GM18511 (cell line): ENCODE measurements around the gene SQOR.
"Not testable (repeated sequence)": the region's sequence is repeated elsewhere in the genome, so short reads cannot be mapped to it uniquely, and the experiment has no call there.

Experiments
- ATAC-seq: cut with Tn5 transposase; IDR thresholded peaks from one replicate; pipeline ENCODE4 v1.9.1; 2021; ENCODE audit warnings: mild to moderate bottlenecking, moderate library complexity; ENCODE audit not compliant: unreplicated experiment

SQOR gene

GRCh38 chr15:45630917-45631691 is 3.7 kb upstream of the SQOR start:
- ATAC-seq = no peak

- ATAC-seq = no peak
Observed at GRCh38 chr15:45631776-45632175, 3.1 kb upstream of the SQOR start.

GRCh38 chr15:45635191-45635638 is 386 bp downstream of the SQOR start:
- peak; percentile 63 for ATAC-seq

GRCh38 chr15:45635763-45636292 is 999 bp downstream of the SQOR start:
- ATAC-seq = peak; percentile 0

GRCh38 chr15:45637141-45637540 is 2.3 kb downstream of the SQOR start:
- ATAC-seq = no peak

GRCh38 chr15:45637552-45638033 is 2.8 kb downstream of the SQOR start:
- ATAC-seq = peak; percentile 41

GRCh38 chr15:45640616-45641015 is 5.8 kb downstream of the SQOR start:
- ATAC-seq = no peak

- no peak for ATAC-seq
Observed at GRCh38 chr15:45641374-45641781, 6.5 kb downstream of the SQOR start.

GRCh38 chr15:45641999-45642932 is 7.4 kb downstream of the SQOR start:
- no peak for ATAC-seq

GRCh38 chr15:45644437-45644836 is 9.6 kb downstream of the SQOR start:
- ATAC-seq = no peak

GRCh38 chr15:45645026-45645980 is 10.5 kb downstream of the SQOR start:
- ATAC-seq = no peak

GRCh38 chr15:45646220-45646619 is 11.4 kb downstream of the SQOR start:
- ATAC-seq = no peak

- no peak for ATAC-seq
Observed at GRCh38 chr15:45647828-45648227, 13.0 kb downstream of the SQOR start.

GRCh38 chr15:45648521-45649200 is 13.8 kb downstream of the SQOR start:
- ATAC-seq = no peak

GRCh38 chr15:45650007-45650406 is 15.2 kb downstream of the SQOR start:
- not testable (repeated sequence) for ATAC-seq

- no peak for ATAC-seq
Observed at GRCh38 chr15:45650889-45651525, 16.2 kb downstream of the SQOR start.

- no peak for ATAC-seq
Observed at GRCh38 chr15:45653702-45654424, 19.0 kb downstream of the SQOR start.

GRCh38 chr15:45654749-45655148 is 19.9 kb downstream of the SQOR start:
- ATAC-seq = no peak

- no peak for ATAC-seq
Observed at GRCh38 chr15:45657254-45657653, 22.4 kb downstream of the SQOR start.
